CD14-positive monocyte (primary cell): ENCODE measurements around the gene CEP44. TPM values are rescaled to one million over a fixed set of nuclear protein-coding genes. Genes with fewer than 3 reads are reported as not detected.

Experiments used
- DNase-seq, 3 donors: peaks; one replicate each; pipeline ENCODE4 v3.0.0-alpha.2; 2011 to 2022
- H2AFZ ChIP-seq: 2 replicates; pipeline ENCODE4 v1.6.0; 2012; ENCODE audit warnings: mild to moderate bottlenecking, low read depth, low read length, inconsistent platforms; ENCODE audit not compliant: insufficient read depth, poor library complexity, severe bottlenecking
- H3K27ac ChIP-seq, 2 donors: 1 replicate in 1 of 2; 2 replicates in 1 of 2; pipeline ENCODE4 v1.5.1; 2012 to 2013; ENCODE audit warnings: low read length in 2 of 2, control low read depth in 1 of 2, inconsistent platforms in 1 of 2, low read depth in 1 of 2, mild to moderate bottlenecking in 1 of 2
- H3K27me3 ChIP-seq, 2 donors: one replicate each; pipeline versions ENCODE4 v1.6.0 to v1.6.1; 2011 to 2013; ENCODE audit warnings: low read length in 2 of 2; ENCODE audit not compliant: control insufficient read depth in 2 of 2, insufficient read depth in 2 of 2
- H3K36me3 ChIP-seq, 2 donors: replicated peaks in 1 of 2; 1 replicate in 1 of 2; 2 replicates in 1 of 2; pipeline versions ENCODE4 v1.5.1 to v1.6.1; 2012 to 2013; ENCODE audit warnings: low read length in 2 of 2, control low read depth in 1 of 2, inconsistent platforms in 1 of 2, mild to moderate bottlenecking in 1 of 2; ENCODE audit not compliant: insufficient read depth in 2 of 2, control insufficient read depth in 1 of 2
- H3K4me1 ChIP-seq, 2 donors: 1 replicate in 1 of 2; 2 replicates in 1 of 2; pipeline versions ENCODE4 v1.5.1 to v1.6.1; 2012 to 2013; ENCODE audit warnings: low read length in 2 of 2, control low read depth in 1 of 2, inconsistent platforms in 1 of 2, mild to moderate bottlenecking in 1 of 2, moderate library complexity in 1 of 2; ENCODE audit not compliant: insufficient read depth in 2 of 2, control insufficient read depth in 1 of 2
- H3K4me2 ChIP-seq: replicated peaks from 2 replicates; pipeline ENCODE3; 2012; ENCODE audit warnings: low read length, moderate library complexity, mild to moderate bottlenecking; ENCODE audit not compliant: poor library complexity, severe bottlenecking; ENCODE audit errors: extremely low read depth
- H3K4me3 ChIP-seq, 3 experiments: fragments of 200-600 bp in 1 of 3; sonication (generic) in 1 of 3; replicated peaks in 1 of 3; 1 replicate in 2 of 3; 2 replicates in 1 of 3; pipeline ENCODE4 v1.5.1; 2011 to 2013; ENCODE audit warnings: low read length in 3 of 3, mild to moderate bottlenecking in 3 of 3, control low read depth in 2 of 3, low read depth in 2 of 3, inconsistent platforms in 1 of 3, moderate library complexity in 1 of 3
- H3K79me2 ChIP-seq: 2 replicates; pipeline ENCODE4 v1.6.0; 2012; ENCODE audit warnings: mild to moderate bottlenecking, control low read depth, inconsistent platforms, low read length, moderate library complexity; ENCODE audit not compliant: insufficient read depth
- H3K9ac ChIP-seq: 2 replicates; pipeline ENCODE4 v1.6.0; 2017; ENCODE audit warnings: low read length, mild to moderate bottlenecking; ENCODE audit not compliant: insufficient read depth, poor library complexity, severe bottlenecking
- H3K9me3 ChIP-seq, 2 donors: replicated peaks in 1 of 2; 1 replicate in 1 of 2; 2 replicates in 1 of 2; pipeline versions ENCODE4 v1.5.1 to v1.6.1; 2012 to 2013; ENCODE audit warnings: low read length in 2 of 2, control low read depth in 1 of 2; ENCODE audit not compliant: control insufficient read depth in 1 of 2, insufficient read depth in 1 of 2
- H4K20me1 ChIP-seq: 2 replicates; pipeline ENCODE4 v1.6.0; 2012; ENCODE audit warnings: mild to moderate bottlenecking, low read length, control low read depth, moderate library complexity; ENCODE audit not compliant: insufficient read depth
- H3K27ac Mint-ChIP-seq, 7 donors: one replicate each; pipeline ENCODE4 v1.8.0; 2020; ENCODE audit warnings: mild to moderate bottlenecking in 7 of 7, mixed read lengths in 7 of 7, moderate library complexity in 6 of 7, inconsistent platforms in 2 of 7
- H3K27me3 Mint-ChIP-seq, 3 donors: one replicate each; pipeline ENCODE4 v1.8.0; 2021 to 2022; ENCODE audit warnings: low read depth in 3 of 3, mild to moderate bottlenecking in 3 of 3, mixed read lengths in 3 of 3, moderate library complexity in 3 of 3, inconsistent platforms in 1 of 3
- H3K36me3 Mint-ChIP-seq, 2 donors: one replicate each; pipeline ENCODE4 v1.8.0; 2020; ENCODE audit warnings: mixed read lengths in 2 of 2, inconsistent platforms in 1 of 2, mild to moderate bottlenecking in 1 of 2
- H3K4me1 Mint-ChIP-seq: one replicate; pipeline ENCODE4 v1.8.0; 2020; ENCODE audit warnings: mild to moderate bottlenecking, mixed read lengths
- H3K4me3 Mint-ChIP-seq, 2 donors: one replicate each; pipeline ENCODE4 v1.8.0; 2020; ENCODE audit warnings: mild to moderate bottlenecking in 2 of 2, mixed read lengths in 2 of 2, moderate library complexity in 1 of 2
- H3K9me3 Mint-ChIP-seq, 7 donors: one replicate each; pipeline ENCODE4 v1.8.0; 2020 to 2022; ENCODE audit warnings: mixed read lengths in 7 of 7, mild to moderate bottlenecking in 6 of 7, moderate library complexity in 6 of 7, inconsistent platforms in 2 of 7
- CTCF ChIP-seq: fragments of 200-600 bp; IDR thresholded peaks from one replicate; pipeline ENCODE4 v1.8.0; 2022; ENCODE audit warnings: antibody characterized with exemption, mild to moderate bottlenecking
- WGBS: methylation state at CpG from one replicate; pipeline ENCODE4 v1.1.5; 2013; ENCODE audit warnings: missing lambda C conversion rate; ENCODE audit not compliant: insufficient coverage; 5-methylcytosine and 5-hydroxymethylcytosine counted together
- intact Hi-C, 2 donors: fragments of 100-400 bp; cut with micrococcal nuclease; formaldehyde crosslinking; loops; one replicate each; pipeline versions ENCODE4 v1.15.0 to v1.15.1; 2023
- polyA plus RNA-seq, 3 donors: library from polyadenylated mRNA; depleted of rRNA in 1 of 3; unstranded in 2 of 3; stranded (reverse) in 1 of 3; fragments of 300-500 nt in 2 of 3; fragments of >200 nt in 1 of 3; fragmentation: Illumina TruSeq in 2 of 3; gene quantifications; 1 replicate in 2 of 3; 2 replicates in 1 of 3; pipeline ENCODE4 v1.2.3, GENCODE V29; 2012 to 2021

Gene CEP44
- polyA plus RNA-seq, 3 donors = 1.9 to 3.3 (median 2.2) TPM

GRCh38 chr4:174380699-174381439, 97.2 kb downstream of the CEP44 start:
- H3K27me3 ChIP-seq = no peaks in the 10 kb centered on the region
- no peak for TF ChIP-seq CTCF
- Mint-ChIP-seq H3K4me3 (no peak overlapping the region), H3K27ac (no peak overlapping the region), H3K27me3 (peaks cover 0 to 2% (median 0%) of the 10 kb centered on the region in 3 donors), H3K4me1 (no peaks in the 10 kb centered on the region), H3K36me3 (no peaks in the 10 kb centered on the region), H3K9me3 (peaks cover 0 to 9% (median 3%) of the 10 kb centered on the region in 7 donors)
- no peaks in the 10 kb centered on the region for H3K79me2 ChIP-seq
- H3K9me3 ChIP-seq = no peaks in the 10 kb centered on the region
- no peak overlapping the region for H3K4me2 ChIP-seq
- no peaks in the 10 kb centered on the region for H3K4me1 ChIP-seq
- H3K27ac ChIP-seq = no peak overlapping the region
- WGBS = 100% methylated on average over 5 of the region's 9 CpGs
- intact Hi-C loops = no loop called here
- DNase-seq = no peak
- H3K36me3 ChIP-seq = no peaks in the 10 kb centered on the region
- no peak overlapping the region for H2AFZ ChIP-seq
- no peak overlapping the region for H3K4me3 ChIP-seq
- no peak overlapping the region for H3K9ac ChIP-seq
- no peaks in the 10 kb centered on the region for H4K20me1 ChIP-seq

DNA sequence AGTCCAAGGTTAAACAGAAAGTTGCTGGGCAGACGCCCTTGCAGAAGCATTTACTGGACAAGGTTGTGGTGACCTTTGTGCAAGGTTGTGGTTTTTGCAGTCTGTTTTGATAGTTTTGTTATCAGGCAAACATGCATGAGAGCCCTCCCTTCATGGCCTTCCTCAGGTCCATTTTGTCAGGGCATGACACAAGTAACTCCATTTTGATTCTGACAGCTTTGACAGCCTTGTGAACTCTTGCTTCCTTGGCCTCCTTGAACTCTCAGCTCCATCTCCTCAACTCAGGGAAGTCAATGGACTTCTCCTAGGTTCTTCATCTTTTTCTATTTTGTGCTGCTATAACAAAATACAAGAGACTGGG, 97.7 kb downstream of the CEP44 start:
- no CpG with 5 or more reads among the region's 1 CpG for WGBS
- Histone ChIP-seq H3K9ac (no peak overlapping the region), H3K27me3 (no peaks in the 10 kb centered on the region), H3K4me3 (no peak overlapping the region), H3K4me2 (no peak overlapping the region), H3K9me3 (no peaks in the 10 kb centered on the region), H4K20me1 (no peaks in the 10 kb centered on the region), H2AFZ (no peak overlapping the region), H3K27ac (no peak overlapping the region), H3K4me1 (no peaks in the 10 kb centered on the region), H3K79me2 (no peaks in the 10 kb centered on the region), H3K36me3 (no peaks in the 10 kb centered on the region)
- Mint-ChIP-seq H3K9me3 (peaks cover 0 to 9% (median 3%) of the 10 kb centered on the region in 7 donors), H3K4me3 (no peak overlapping the region), H3K36me3 (no peaks in the 10 kb centered on the region), H3K27me3 (peaks cover 0 to 2% (median 0%) of the 10 kb centered on the region in 3 donors), H3K27ac (no peak overlapping the region), H3K4me1 (no peaks in the 10 kb centered on the region)
- intact Hi-C loops = no loop called here
- TF ChIP-seq CTCF = no peak
- no peak for DNase-seq

Other genes with a start within 250 kb of the CEP44 start
- 1 to 10 TPM; 3.9 to 6.5 (median 5.4) TPM for gene FBXO8, start 244 bp upstream of the CEP44 start, polyA plus RNA-seq
- 1 to 10 TPM in 2 of 3 donors, under 1 TPM in 1; 0.17 to 2.3 (median 1.3) TPM for gene HPGD, start 238.6 kb downstream of the CEP44 start, polyA plus RNA-seq